GM12878 (cell line): ENCODE measurements around the gene ANKHD1. TPM values are rescaled to one million over a fixed set of nuclear protein-coding genes. Genes with fewer than 3 reads are reported as not detected.
A peak's percentile ranks its signal among the peaks of the same experiment; 100 is the strongest.

Experiments used
- ATAC-seq: fragments of 200-7000 bp; cut with Tn5 transposase; 3 replicates; pipeline ENCODE4 v1.9.1; 2020; ENCODE audit warnings: mild to moderate bottlenecking, moderate library complexity
- BruUV-seq: library from RNA; stranded (reverse); fragments of 400-500 nt; replicated peaks from 2 replicates; lab custom pipeline; 2021; lab: Mats Ljungman, UMichigan
- CTCF ChIA-PET: fragments of 300-600 bp; sonication (Branson Sonifier 250); formaldehyde crosslinking; extraction: SDS; loops from one replicate; lab custom pipeline; 2021; ENCODE audit warnings: inconsistent platforms; lab: Yijun Ruan, JAX
- POLR2A ChIA-PET: fragments of 350-600 bp; formaldehyde crosslinking; extraction: SDS; loops from one replicate; lab custom pipeline; 2021; ENCODE audit warnings: inconsistent platforms; lab: Charles Lee
- RAD21 ChIA-PET: fragments of 300-600 bp; sonication (Branson Sonifier 250); formaldehyde crosslinking; loops from one replicate; lab custom pipeline; 2023; ENCODE audit warnings: antibody characterized with exemption; ENCODE audit not compliant: unreplicated experiment; lab: Charles Lee
- SMC1A ChIA-PET: fragments of 300-600 bp; sonication (Branson Sonifier 250); formaldehyde crosslinking; loops from one replicate; lab custom pipeline; 2023; ENCODE audit not compliant: unreplicated experiment, uncharacterized antibody; lab: Charles Lee
- DNase-seq: peaks from one replicate; pipeline ENCODE4 v3.0.0-alpha.2; 2011; ENCODE audit warnings: low read depth, low spot score
- FAIRE-seq: peaks from 3 replicates; lab custom pipeline; 2011; peaks lifted over from hg19 to GRCh38; lab: Jason Lieb, UNC
- H2AFZ ChIP-seq: 2 replicates; pipeline ENCODE4 v1.6.0; 2011; ENCODE audit warnings: low read depth, low read length, control low read depth; ENCODE audit not compliant: control insufficient read depth
- H3K27ac ChIP-seq: 2 replicates; pipeline ENCODE4 v1.5.1; 2011; ENCODE audit warnings: control low read depth; ENCODE audit not compliant: control insufficient read depth, insufficient read depth
- H3K27me3 ChIP-seq, 2 experiments: replicated peaks in 1 of 2; 2 replicates each; pipeline versions ENCODE4 v1.6.0 to v1.6.1; 2011; ENCODE audit warnings: low read length in 1 of 2; ENCODE audit not compliant: control insufficient read depth in 2 of 2, insufficient read depth in 2 of 2
- H3K36me3 ChIP-seq, 2 experiments: 2 replicates each; pipeline ENCODE4 v1.5.1; 2011; ENCODE audit warnings: low read length in 1 of 2; ENCODE audit not compliant: control insufficient read depth in 2 of 2, insufficient read depth in 2 of 2
- H3K4me1 ChIP-seq: 2 replicates; pipeline ENCODE4 v1.6.1; 2011; ENCODE audit warnings: mild to moderate bottlenecking, low read length, moderate library complexity, mixed read lengths; ENCODE audit not compliant: control insufficient read depth, insufficient read depth
- H3K4me2 ChIP-seq: 2 replicates; pipeline ENCODE4 v1.6.0; 2011; ENCODE audit warnings: control low read depth; ENCODE audit not compliant: control insufficient read depth, insufficient read depth
- H3K4me3 ChIP-seq: fragments of 200-600 bp; sonication (generic); 2 replicates; pipeline ENCODE4 v1.5.1; 2016
- H3K79me2 ChIP-seq: 2 replicates; pipeline ENCODE4 v1.6.0; 2011; ENCODE audit warnings: low read length; ENCODE audit not compliant: control insufficient read depth, insufficient read depth
- H3K9ac ChIP-seq: 2 replicates; pipeline ENCODE4 v1.8.0; 2011; ENCODE audit warnings: low read length, control low read depth, mixed read lengths; ENCODE audit not compliant: control insufficient read depth, insufficient read depth
- H3K9me3 ChIP-seq: replicated peaks from 3 replicates; pipeline ENCODE4 v1.5.1; 2011; ENCODE audit warnings: mild to moderate bottlenecking, low read length; ENCODE audit not compliant: control insufficient read depth, insufficient read depth
- H4K20me1 ChIP-seq: 2 replicates; pipeline ENCODE4 v1.6.0; 2011; ENCODE audit not compliant: control insufficient read depth, insufficient read depth
- ASH2L ChIP-seq: fragments of 300-600, 200-600 bp; sonication (generic); IDR thresholded peaks from 2 replicates; pipeline ENCODE4 v1.6.1; 2017; ENCODE audit warnings: low read depth, mild to moderate bottlenecking, borderline replicate concordance
- ATF7 ChIP-seq: fragments of 450-650 bp; IDR thresholded peaks from 2 replicates; pipeline ENCODE4 v1.6.1; 2016; ENCODE audit warnings: low read depth, mild to moderate bottlenecking
- EGR1 ChIP-seq, 2 experiments: IDR thresholded peaks; 1 replicate in 1 of 2; 2 replicates in 1 of 2; pipeline ENCODE4 v1.6.1; 2011 to 2012; ENCODE audit warnings: low read depth in 2 of 2, low read length in 2 of 2, borderline replicate concordance in 1 of 2, mild to moderate bottlenecking in 1 of 2, moderate library complexity in 1 of 2
- GATAD2B ChIP-seq: fragments of 450-650 bp; conservative IDR thresholded peaks from 2 replicates; pipeline ENCODE4 v1.6.1; 2017; ENCODE audit warnings: low read depth, mild to moderate bottlenecking, moderate library complexity
- KDM1A ChIP-seq: fragments of 200-600 bp; sonication (generic); IDR thresholded peaks from 2 replicates; pipeline ENCODE4 v1.6.1; 2016; ENCODE audit warnings: borderline replicate concordance
- PML ChIP-seq: IDR thresholded peaks from 2 replicates; pipeline ENCODE4 v1.6.1; 2012; ENCODE audit warnings: low read length, inconsistent platforms
- POU2F2 ChIP-seq: IDR thresholded peaks from 3 replicates; pipeline ENCODE4 v1.6.1; 2011; ENCODE audit warnings: low read depth, mild to moderate bottlenecking, low read length, borderline replicate concordance
- SMC3 ChIP-seq: IDR thresholded peaks from 2 replicates; pipeline ENCODE4 v1.6.1; 2011; ENCODE audit warnings: low read length, improper control_type of control experiment, borderline replicate concordance
- STAT3 ChIP-seq: IDR thresholded peaks from 2 replicates; pipeline ENCODE4 v1.6.1; 2011; ENCODE audit warnings: low read depth, low read length, improper control_type of control experiment
- TCF3 ChIP-seq: IDR thresholded peaks from 2 replicates; pipeline ENCODE4 v1.6.1; 2012; ENCODE audit warnings: low read depth, mild to moderate bottlenecking, low read length, borderline replicate concordance; ENCODE audit not compliant: insufficient read depth
- YBX1 ChIP-seq: fragments of 450-650 bp; IDR thresholded peaks from 2 replicates; pipeline ENCODE4 v1.6.1; 2016; ENCODE audit warnings: antibody characterized with exemption
- YY1 ChIP-seq: IDR thresholded peaks from 2 replicates; pipeline ENCODE4 v1.6.1; 2011; ENCODE audit warnings: low read depth, mild to moderate bottlenecking, low read length
- ZNF687 ChIP-seq: fragments of 450-650 bp; IDR thresholded peaks from 2 replicates; pipeline ENCODE4 v1.6.1; 2017; ENCODE audit warnings: mild to moderate bottlenecking, moderate library complexity
- whole genome bisulfite sequencing: methylation state at CpG from one replicate; pipeline ENCODE4 v1.1.6; 2016; ENCODE audit warnings: low lambda C conversion rate; ENCODE audit not compliant: insufficient replicate concordance, insufficient coverage; ENCODE audit errors: missing lambda C conversion rate; 5-methylcytosine and 5-hydroxymethylcytosine counted together
- in situ Hi-C: fragments of 300-500 bp; cut with MboI; formaldehyde crosslinking; loops from 9 replicates; pipeline ENCODE4 v1.14.3; 2018; ENCODE audit warnings: mixed read lengths
- intact Hi-C: fragments of 100-400 bp; cut with micrococcal nuclease; formaldehyde crosslinking; loops from one replicate; pipeline ENCODE4 v1.14.2; 2022; ENCODE audit not compliant: unreplicated experiment
- polyA plus RNA-seq, 11 experiments: library from polyadenylated mRNA; depleted of rRNA in 4 of 11; unstranded in 6 of 11; stranded (reverse) in 5 of 11; fragments of >200 nt; fragmentation: Nextera tagmentation in 4 of 11; fragmentation: Illumina TruSeq in 1 of 11; extraction: Ambion mirVana in 4 of 11; extraction: Trizol in 1 of 11; gene quantifications; 1 replicate in 1 of 11; 2 replicates in 10 of 11; pipeline versions ENCODE4 v1.2.1 to v1.2.3, GENCODE V29; 2011 to 2016; ENCODE audit warnings: inconsistent platforms in 2 of 11, missing spikeins in 2 of 11, low read depth in 1 of 11
- total RNA-seq, 4 experiments: library from RNA; depleted of rRNA in 3 of 4; stranded (reverse); fragments of >200 nt in 3 of 4; fragmentation: Illumina TruSeq in 1 of 4; extraction: Trizol in 1 of 4; gene quantifications; 2 replicates each; pipeline versions ENCODE4 v1.2.1 to v1.2.3, GENCODE V29; 2013 to 2021
- TF ChIP-seq, protein P1 (sequence below): fragments of 450-650 bp; IDR thresholded peaks from 2 replicates; pipeline ENCODE4 v1.6.1; 2017; ENCODE audit warnings: mild to moderate bottlenecking

Gene ANKHD1
- total and polyA plus RNA-seq, 10 of the 15 experiments (the other 5 are each of a cell fraction or from before 2014, with no cell fraction given): 31.6 to 96.8 (median 74.3) TPM

DNA sequence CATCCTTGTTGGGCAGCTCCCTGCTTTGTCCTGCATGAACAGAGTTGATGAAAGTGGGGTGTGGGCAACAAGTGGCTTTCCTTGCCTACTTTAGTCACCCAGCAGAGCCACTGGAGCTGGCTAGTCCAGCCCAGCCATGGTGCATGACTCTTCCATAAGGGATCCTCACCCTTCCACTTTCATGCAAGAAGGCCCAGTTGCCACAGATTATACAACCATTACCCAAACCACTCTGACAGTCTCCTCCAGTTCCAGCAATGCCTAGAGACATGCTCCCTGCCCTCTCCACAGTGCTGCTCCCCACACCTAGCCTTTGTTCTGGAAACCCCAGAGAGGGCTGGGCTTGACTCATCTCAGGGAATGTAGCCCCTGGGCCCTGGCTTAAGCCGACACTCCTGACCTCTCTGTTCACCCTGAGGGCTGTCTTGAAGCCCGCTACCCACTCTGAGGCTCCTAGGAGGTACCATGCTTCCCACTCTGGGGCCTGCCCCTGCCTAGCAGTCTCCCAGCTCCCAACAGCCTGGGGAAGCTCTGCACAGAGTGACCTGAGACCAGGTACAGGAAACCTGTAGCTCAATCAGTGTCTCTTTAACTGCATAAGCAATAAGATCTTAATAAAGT, 166.9 kb downstream of the ANKHD1 start (continued):
- TF ChIP-seq, protein P1, sequence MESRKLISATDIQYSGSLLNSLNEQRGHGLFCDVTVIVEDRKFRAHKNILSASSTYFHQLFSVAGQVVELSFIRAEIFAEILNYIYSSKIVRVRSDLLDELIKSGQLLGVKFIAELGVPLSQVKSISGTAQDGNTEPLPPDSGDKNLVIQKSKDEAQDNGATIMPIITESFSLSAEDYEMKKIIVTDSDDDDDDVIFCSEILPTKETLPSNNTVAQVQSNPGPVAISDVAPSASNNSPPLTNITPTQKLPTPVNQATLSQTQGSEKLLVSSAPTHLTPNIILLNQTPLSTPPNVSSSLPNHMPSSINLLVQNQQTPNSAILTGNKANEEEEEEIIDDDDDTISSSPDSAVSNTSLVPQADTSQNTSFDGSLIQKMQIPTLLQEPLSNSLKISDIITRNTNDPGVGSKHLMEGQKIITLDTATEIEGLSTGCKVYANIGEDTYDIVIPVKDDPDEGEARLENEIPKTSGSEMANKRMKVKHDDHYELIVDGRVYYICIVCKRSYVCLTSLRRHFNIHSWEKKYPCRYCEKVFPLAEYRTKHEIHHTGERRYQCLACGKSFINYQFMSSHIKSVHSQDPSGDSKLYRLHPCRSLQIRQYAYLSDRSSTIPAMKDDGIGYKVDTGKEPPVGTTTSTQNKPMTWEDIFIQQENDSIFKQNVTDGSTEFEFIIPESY: no peak
- no peak for TF ChIP-seq ASH2L

DNA sequence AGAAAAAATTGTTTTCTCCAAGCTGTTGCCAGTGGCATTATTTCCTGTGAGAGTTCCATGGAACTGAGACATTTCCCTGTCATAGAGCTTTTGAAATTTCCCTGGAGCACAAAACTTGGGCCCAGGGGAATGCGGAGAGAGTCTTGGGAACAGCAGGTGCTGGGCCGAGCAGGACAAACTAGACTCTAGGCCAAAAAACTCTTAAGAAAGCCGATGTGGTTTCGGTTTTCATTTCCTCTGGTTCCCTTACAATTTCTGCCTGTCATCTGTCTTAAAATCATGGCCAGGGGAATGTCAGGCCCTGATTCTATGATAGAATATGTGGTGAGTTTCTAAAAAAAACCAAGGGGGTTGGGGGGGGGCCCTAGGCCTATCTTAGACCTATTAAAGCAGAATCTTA, 167.6 kb downstream of the ANKHD1 start:
- ATAC-seq (peak; percentile 33), DNase-seq (no peak), FAIRE-seq (peak; percentile 73)
- Histone ChIP-seq H3K9ac (peak overlapping the region; percentile 60), H3K9me3 (no peaks in the 10 kb centered on the region), H4K20me1 (no peaks in the 10 kb centered on the region), H3K4me2 (peak overlapping the region; percentile 68), H3K27me3 (no peaks in the 10 kb centered on the region), H3K36me3 (peaks cover 6 to 8% of the 10 kb centered on the region in 2 experiments; a peak in 3 of 4 replicates), H2AFZ (no peak overlapping the region; the same call in 1 of the 2 replicates), H3K4me3 (peak overlapping the region; percentile 31; the same call in 1 of the 2 replicates), H3K27ac (peak overlapping the region; percentile 82), H3K4me1 (peaks cover 41% of the 10 kb centered on the region), H3K79me2 (peaks cover 38% of the 10 kb centered on the region)
- in situ Hi-C loops (no loop called here), intact Hi-C loops (no loop called here)
- RAD21 ChIA-PET: interaction anchor here (1.0 to 2.4 kb wide), 6 partner anchors 11 to 78 kb away, joined by 3 to 7 read pairs (median 4); partner anchors contain the start of genes CD14, IK, NDUFA2 and SRA1
- POLR2A ChIA-PET: interaction anchor here (0.6 to 3.4 kb wide), 7 partner anchors 11 to 167 kb away, joined by 3 to 22 read pairs (median 3); partner anchors contain the start of genes IK, NDUFA2, SRA1 and TMCO6
- SMC1A ChIA-PET: interaction anchor here (0.6 to 2.5 kb wide), 13 partner anchors 10 to 196 kb away, joined by 3 to 14 read pairs (median 4); partner anchors contain the start of genes EIF4EBP3, IK, NDUFA2 and SRA1
- no TSS peak for BruUV-seq
- CTCF ChIA-PET: interaction anchor here (0.8 to 1.8 kb wide), 7 partner anchors 14 to 120 kb away, joined by 3 to 10 read pairs (median 4); no protein-coding TSS in a partner anchor
- WGBS: 67% methylated on average over 4 of the region's 4 CpGs
- TF ChIP-seq PML (no peak), ATF7 (no peak), TCF3 (0 out of 2 replicates have a peak, but pooled peaks have one; percentile 7), POU2F2 (no peak), YY1 (no peak), SMC3 (no peak), STAT3 (no peak), GATAD2B (no peak), EGR1 (IDR thresholded peaks at IDR 0.05; ENCODE audit: borderline replicate concordance in 1 of 2, low read depth in 2 of 2, low read length in 2 of 2) (no peak), ZNF687 (0 out of 2 replicates have a peak, but pooled peaks have one; percentile 30), ASH2L (0 out of 2 replicates have a peak, but pooled peaks have one; percentile 24), KDM1A (no peak), YBX1 (no peak)
